Measurements from ENCODE around the gene IKZF3.
"Not testable (repeated sequence)": the region's sequence is repeated elsewhere in the genome, so short reads cannot be mapped to it uniquely, and the experiment has no call there.

The IKZF3 gene

GRCh38 chr17:39714234-39714633, 149.9 kb downstream of the IKZF3 start:
- no peak for DNase-seq

- DNase-seq, result no peak
Measured at GRCh38 chr17:39711851-39712250, 152.3 kb downstream of the IKZF3 start.

- not testable (repeated sequence) for DNase-seq
Measured at GRCh38 chr17:39711071-39711470, 153.0 kb downstream of the IKZF3 start.

GRCh38 chr17:39709998-39710964, 153.8 kb downstream of the IKZF3 start:
- no peak for DNase-seq

GRCh38 chr17:39709319-39709997, 154.7 kb downstream of the IKZF3 start:
- DNase-seq, result no peak

Data from hematopoietic multipotent progenitor cell treated with erythropoietin and hydrocortisone succinate and interleukin-3 and kit ligand, for 8 days (in vitro differentiated cells).